IMR-90 (cell line): ENCODE results near the gene NCAPD3. TPM values are rescaled to one million over a fixed set of nuclear protein-coding genes. Genes with fewer than 3 reads are reported as not detected.

Experiments used
- ATAC-seq: fragments of 200-7000 bp; cut with Tn5 transposase; 2 replicates; pipeline ENCODE4 v1.9.1; 2020; ENCODE audit warnings: low read depth, mild to moderate bottlenecking, moderate library complexity
- BruUV-seq: library from RNA; stranded (reverse); fragments of 400-500 nt; replicated peaks from 2 replicates; lab custom pipeline; 2021; lab: Mats Ljungman, UMichigan
- CTCF ChIA-PET: fragments of 300-600 bp; formaldehyde crosslinking; extraction: SDS; loops from one replicate; lab custom pipeline; 2021; ENCODE audit warnings: antibody characterized with exemption; lab: Yijun Ruan, JAX
- POLR2A ChIA-PET: fragments of 300-600 bp; sonication (Branson Sonifier 250); formaldehyde crosslinking; loops from one replicate; lab custom pipeline; 2022; ENCODE audit warnings: antibody characterized with exemption; ENCODE audit not compliant: unreplicated experiment; lab: Charles Lee
- DNase-seq: peaks from one replicate; pipeline ENCODE4 v3.0.0; 2013
- H2AFZ ChIP-seq: replicated peaks from 2 replicates; pipeline ENCODE3; 2013; ENCODE audit warnings: low read length, mild to moderate bottlenecking; ENCODE audit not compliant: poor library complexity
- H2AK5ac ChIP-seq: 2 replicates; pipeline ENCODE4 v1.6.1; 2013; ENCODE audit warnings: low read depth, low read length, inconsistent platforms
- H2AK9ac ChIP-seq: replicated peaks from 2 replicates; pipeline ENCODE3; 2013; ENCODE audit warnings: mild to moderate bottlenecking, low read depth, low read length, moderate library complexity; ENCODE audit not compliant: poor library complexity
- H2BK120ac ChIP-seq: 2 replicates; pipeline ENCODE4 v1.6.1; 2013; ENCODE audit warnings: low read depth, low read length, inconsistent platforms
- H2BK15ac ChIP-seq: 3 replicates; pipeline ENCODE4 v1.6.1; 2013; ENCODE audit warnings: low read depth, low read length, inconsistent platforms
- H2BK20ac ChIP-seq: 2 replicates; pipeline ENCODE4 v1.6.1; 2013; ENCODE audit warnings: low read depth, mild to moderate bottlenecking, inconsistent platforms, low read length, moderate library complexity
- H2BK5ac ChIP-seq: 2 replicates; pipeline ENCODE4 v1.6.1; 2013; ENCODE audit warnings: mild to moderate bottlenecking, low read depth, low read length, inconsistent platforms; ENCODE audit not compliant: poor library complexity, severe bottlenecking
- H3K14ac ChIP-seq: replicated peaks from 2 replicates; pipeline ENCODE4 v1.6.1; 2013; ENCODE audit warnings: low read depth, low read length, inconsistent platforms
- H3K18ac ChIP-seq: 2 replicates; pipeline ENCODE4 v1.6.1; 2013; ENCODE audit warnings: low read depth, low read length, control low read depth
- H3K23ac ChIP-seq: 2 replicates; pipeline ENCODE4 v1.6.1; 2013; ENCODE audit warnings: low read depth, low read length, inconsistent platforms
- H3K27ac ChIP-seq: 2 replicates; pipeline ENCODE4 v1.5.1; 2013; ENCODE audit warnings: mild to moderate bottlenecking, control low read depth, low read length; ENCODE audit not compliant: insufficient read depth
- H3K27me3 ChIP-seq: 2 replicates; pipeline ENCODE4 v1.6.1; 2013; ENCODE audit warnings: low read length; ENCODE audit not compliant: control insufficient read depth, insufficient read depth
- H3K36me3 ChIP-seq: 2 replicates; pipeline ENCODE4 v1.6.1; 2013; ENCODE audit warnings: low read length, mixed read lengths; ENCODE audit not compliant: control insufficient read depth, insufficient read depth
- H3K4ac ChIP-seq: 2 replicates; pipeline ENCODE4 v1.6.1; 2013; ENCODE audit warnings: low read depth, low read length, inconsistent platforms
- H3K4me1 ChIP-seq: 2 replicates; pipeline ENCODE4 v1.6.1; 2013; ENCODE audit warnings: low read length, mixed read lengths; ENCODE audit not compliant: control insufficient read depth, insufficient read depth
- H3K4me2 ChIP-seq: 2 replicates; pipeline ENCODE4 v1.6.1; 2013; ENCODE audit warnings: low read depth, mild to moderate bottlenecking, control low read depth, low read length, moderate library complexity
- H3K4me3 ChIP-seq: 2 replicates; pipeline ENCODE4 v1.5.1; 2013; ENCODE audit warnings: low read depth, mild to moderate bottlenecking, control low read depth, low read length, moderate library complexity; ENCODE audit not compliant: insufficient read depth
- H3K56ac ChIP-seq: 2 replicates; pipeline ENCODE4 v1.6.1; 2013; ENCODE audit warnings: low read length, inconsistent platforms; ENCODE audit not compliant: insufficient read depth; ENCODE audit errors: extremely low read depth
- H3K79me1 ChIP-seq, 2 experiments: 2 replicates each; pipeline ENCODE4 v1.6.1; 2013; ENCODE audit warnings: low read length in 2 of 2, inconsistent platforms in 1 of 2, low read depth in 1 of 2
- H3K9ac ChIP-seq: 2 replicates; pipeline ENCODE4 v1.6.1; 2013; ENCODE audit warnings: low read depth, low read length, control low read depth
- H3K9me1 ChIP-seq: 2 replicates; pipeline ENCODE4 v1.6.1; 2013; ENCODE audit warnings: low read length, inconsistent platforms; ENCODE audit not compliant: insufficient read depth
- H3K9me3 ChIP-seq: 2 replicates; pipeline ENCODE4 v1.6.1; 2013; ENCODE audit warnings: low read length; ENCODE audit not compliant: control insufficient read depth, insufficient read depth
- H4K20me1 ChIP-seq: 2 replicates; pipeline ENCODE4 v1.6.1; 2013; ENCODE audit warnings: low read length, inconsistent platforms; ENCODE audit not compliant: insufficient read depth
- H4K5ac ChIP-seq: 2 replicates; pipeline ENCODE4 v1.6.1; 2013; ENCODE audit warnings: mild to moderate bottlenecking, low read depth, low read length, control low read depth
- H4K8ac ChIP-seq, 2 experiments: 2 replicates each; pipeline ENCODE4 v1.6.1; 2013; ENCODE audit warnings: low read depth in 2 of 2, low read length in 2 of 2, control low read depth in 1 of 2, inconsistent platforms in 1 of 2
- H4K91ac ChIP-seq: 2 replicates; pipeline ENCODE4 v1.6.1; 2013; ENCODE audit warnings: low read depth, low read length, inconsistent platforms; ENCODE audit not compliant: insufficient read depth
- BHLHE40 ChIP-seq: fragments of 150-350 bp; IDR thresholded peaks from 2 replicates; pipeline ENCODE4 v1.6.1; 2016; ENCODE audit warnings: mild to moderate bottlenecking, low read depth, low read length
- NFE2L2 ChIP-seq: fragments of 150-350 bp; IDR thresholded peaks from 2 replicates; pipeline ENCODE4 v1.6.1; 2016; ENCODE audit warnings: low read depth, mild to moderate bottlenecking, low read length
- RAD21 ChIP-seq: IDR thresholded peaks from 2 replicates; pipeline ENCODE4 v1.6.1; 2012; ENCODE audit warnings: low read length, improper control_type of control experiment
- WGBS, 2 experiments: methylation state at CpG; one replicate each; pipeline versions ENCODE4 v1.1.5 to v1.1.7; 2013; ENCODE audit warnings: missing lambda C conversion rate in 2 of 2; ENCODE audit not compliant: insufficient read length in 1 of 2; ENCODE audit errors: extremely low coverage in 2 of 2; 5-methylcytosine and 5-hydroxymethylcytosine counted together
- dilution Hi-C: fragments of 300-500 bp; cut with HindIII; formaldehyde crosslinking; loops from one replicate; pipeline ENCODE4 v1.14.3; 2018; ENCODE audit warnings: low sequenced_read_pairs; ENCODE audit not compliant: unreplicated experiment
- in situ Hi-C: fragments of 300-500 bp; cut with MboI; formaldehyde crosslinking; loops from 3 replicates; pipeline ENCODE4 v1.14.3; 2019; ENCODE audit warnings: low sequenced_read_pairs, inconsistent platforms, mixed read lengths
- intact Hi-C: fragments of 100-400 bp; cut with micrococcal nuclease; formaldehyde crosslinking; loops from 2 replicates; pipeline ENCODE4 v1.10.0; 2022
- polyA plus RNA-seq, 3 experiments: library from polyadenylated mRNA; depleted of rRNA; stranded (reverse); fragments of >200 nt; gene quantifications; 2 replicates each; pipeline ENCODE4 v1.2.3, GENCODE V29; 2012; ENCODE audit warnings: low replicate concordance in 1 of 3
- total RNA-seq: library from RNA; depleted of rRNA; stranded (reverse); fragments of >200 nt; gene quantifications from 2 replicates; pipeline ENCODE4 v1.2.3, GENCODE V29; 2012

NCAPD3 gene
- total and polyA plus RNA-seq, 2 of the 4 experiments (the other 2 are of a cell fraction) = 18.0 to 19.2 TPM

DNA sequence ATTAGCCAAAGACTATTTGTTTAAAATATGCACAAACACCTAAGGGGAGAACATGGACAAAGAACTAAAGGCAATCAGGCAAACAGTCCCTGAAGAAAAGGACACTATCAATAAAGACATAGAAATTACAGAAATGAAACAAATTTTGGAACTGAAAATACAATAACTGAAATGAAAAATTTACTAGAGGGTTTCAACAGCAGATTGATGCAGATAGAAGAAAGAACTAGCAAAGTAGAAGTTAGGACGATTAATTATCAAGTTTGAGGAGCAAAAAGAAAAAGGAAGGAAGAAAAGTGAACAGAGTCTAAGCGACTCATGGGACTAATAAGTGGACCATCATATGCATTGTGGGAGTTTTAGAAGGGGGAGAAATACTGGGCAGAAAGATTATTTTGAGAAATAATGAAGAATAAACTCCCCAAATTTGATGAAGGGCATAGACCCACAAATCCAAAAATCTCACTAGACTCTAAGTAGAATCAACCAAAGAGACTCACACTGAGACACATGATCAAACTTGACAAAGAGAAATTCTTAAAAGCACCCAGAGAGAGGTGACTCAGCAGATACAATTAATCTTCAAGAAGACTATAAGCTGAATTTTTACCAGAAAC is 92.0 kb downstream of the NCAPD3 start:
- Histone ChIP-seq H3K9me3 (peaks cover 2% of the 10 kb centered on the region; the same call in 1 of the 2 replicates), H2BK15ac (no peak overlapping the region), H2AK5ac (no peak overlapping the region), H3K27me3 (no peaks in the 10 kb centered on the region), H4K20me1 (no peaks in the 10 kb centered on the region), H3K9ac (no peak overlapping the region), H3K18ac (no peak overlapping the region), H3K14ac (no peak overlapping the region), H3K4me1 (peaks cover 6% of the 10 kb centered on the region), H2AFZ (no peak overlapping the region), H2BK20ac (no peak overlapping the region), H3K4me2 (no peak overlapping the region), H2BK120ac (no peak overlapping the region), H4K5ac (no peak overlapping the region), H2AK9ac (no peak overlapping the region), H3K56ac (no peak overlapping the region), H3K9me1 (peaks cover 4% of the 10 kb centered on the region), H3K27ac (no peak overlapping the region), H4K91ac (no peak overlapping the region), H3K4ac (no peak overlapping the region), H3K36me3 (no peaks in the 10 kb centered on the region), H3K79me1 (peaks cover 10 to 28% of the 10 kb centered on the region in 2 experiments; a peak in 3 of 4 replicates), H2BK5ac (no peak overlapping the region), H4K8ac (no peak overlapping the region), H3K23ac (no peak overlapping the region), H3K4me3 (no peak overlapping the region)
- dilution Hi-C loops (no loop called here), intact Hi-C loops (no loop called here), in situ Hi-C loops (no loop called here)
- BruUV-seq = no TSS peak
- no peak for TF ChIP-seq BHLHE40
- 0 out of 2 replicates have a peak, but pooled peaks have one; percentile 12 for TF ChIP-seq NFE2L2
- no peak for TF ChIP-seq RAD21
- 100% methylated on average over 2 of the region's 2 CpGs; no CpG with 5 or more reads in 1 of the 2 experiments for WGBS, 2 experiments
- ATAC-seq (no peak), DNase-seq (no peak)
- CTCF ChIA-PET = interaction anchor here (1.0 to 1.9 kb wide), 2 partner anchors 12 to 81 kb away, joined by 4 to 6 read pairs; no protein-coding TSS in a partner anchor
- POLR2A ChIA-PET = no interaction called here
